Measurements from ENCODE around the gene ACP5.
"Not testable (repeated sequence)": the region's sequence is repeated elsewhere in the genome, so short reads cannot be mapped to it uniquely, and the experiment has no call there.

ACP5 gene

DNA sequence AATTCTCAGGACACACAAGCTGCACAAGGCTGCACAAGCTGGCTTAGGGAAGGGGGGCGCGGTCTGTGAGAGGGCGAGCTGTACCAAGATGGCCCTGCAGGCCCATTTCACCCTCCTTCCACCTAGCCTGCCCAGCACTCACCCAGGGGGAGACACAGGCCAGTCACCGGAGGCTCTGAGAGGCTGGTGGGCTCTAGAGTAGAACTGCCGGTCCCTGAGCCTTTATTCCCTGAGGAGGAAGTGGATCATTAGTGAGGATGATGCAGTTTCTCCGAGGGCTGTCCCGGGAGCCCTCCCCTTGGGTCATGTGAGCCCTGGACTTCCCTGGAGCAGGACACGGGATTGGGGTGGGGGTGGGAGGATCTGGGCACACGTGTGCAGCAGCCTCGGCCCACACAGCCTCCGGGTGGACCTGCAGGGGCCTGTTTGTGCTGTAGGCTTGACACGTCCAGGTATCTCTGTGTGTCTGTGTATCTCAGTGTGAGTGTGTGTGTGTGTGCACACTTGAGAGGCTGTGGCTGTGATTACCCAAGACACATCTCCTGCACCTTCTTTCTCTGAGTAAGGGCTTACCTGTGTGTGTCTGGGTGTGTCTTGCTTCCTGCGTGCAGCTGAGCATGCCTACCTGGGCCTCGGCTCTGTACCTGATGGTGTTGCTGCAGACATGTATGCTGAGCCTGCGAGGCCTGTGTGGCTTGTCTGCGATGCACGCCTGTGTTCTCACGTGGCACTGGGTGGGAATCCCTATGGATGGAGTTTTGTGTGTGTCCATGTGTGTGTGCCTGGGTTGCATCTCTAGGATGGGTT is at the start of gene ACP5:
ACP5 (minus strand) TSS at position 195 of the 807 bp plus-strand sequence. CDS start 328 bp downstream, outside the sequence.
- no peak for DNase-seq

GRCh38 chr19:11626252-11626651 is 48.8 kb upstream of the ACP5 start:
- no peak for DNase-seq

DNA sequence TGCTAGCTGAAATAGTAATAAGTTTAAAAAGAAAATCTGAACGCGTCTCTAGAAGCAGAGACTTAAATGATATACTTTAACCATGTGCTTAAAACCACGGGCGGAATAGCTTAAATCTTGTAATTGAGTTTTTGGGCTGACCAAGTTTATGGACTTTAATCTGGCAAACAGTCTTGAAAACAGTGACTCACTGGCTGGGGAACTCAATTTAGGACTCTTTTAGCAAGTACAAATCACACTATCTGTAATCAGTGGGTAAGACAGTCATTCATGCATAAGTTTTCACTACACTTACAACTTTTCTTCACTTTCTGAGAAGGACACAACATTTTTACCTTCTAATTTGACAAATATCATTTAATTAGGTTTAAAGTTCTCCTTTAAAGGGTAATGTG is 46.6 kb upstream of the ACP5 start:
- DNase-seq = no peak

GRCh38 chr19:11622401-11622800 is 45.0 kb upstream of the ACP5 start:
- DNase-seq = not testable (repeated sequence)

GRCh38 chr19:11620553-11620952 is 43.1 kb upstream of the ACP5 start:
- no peak for DNase-seq

DNA sequence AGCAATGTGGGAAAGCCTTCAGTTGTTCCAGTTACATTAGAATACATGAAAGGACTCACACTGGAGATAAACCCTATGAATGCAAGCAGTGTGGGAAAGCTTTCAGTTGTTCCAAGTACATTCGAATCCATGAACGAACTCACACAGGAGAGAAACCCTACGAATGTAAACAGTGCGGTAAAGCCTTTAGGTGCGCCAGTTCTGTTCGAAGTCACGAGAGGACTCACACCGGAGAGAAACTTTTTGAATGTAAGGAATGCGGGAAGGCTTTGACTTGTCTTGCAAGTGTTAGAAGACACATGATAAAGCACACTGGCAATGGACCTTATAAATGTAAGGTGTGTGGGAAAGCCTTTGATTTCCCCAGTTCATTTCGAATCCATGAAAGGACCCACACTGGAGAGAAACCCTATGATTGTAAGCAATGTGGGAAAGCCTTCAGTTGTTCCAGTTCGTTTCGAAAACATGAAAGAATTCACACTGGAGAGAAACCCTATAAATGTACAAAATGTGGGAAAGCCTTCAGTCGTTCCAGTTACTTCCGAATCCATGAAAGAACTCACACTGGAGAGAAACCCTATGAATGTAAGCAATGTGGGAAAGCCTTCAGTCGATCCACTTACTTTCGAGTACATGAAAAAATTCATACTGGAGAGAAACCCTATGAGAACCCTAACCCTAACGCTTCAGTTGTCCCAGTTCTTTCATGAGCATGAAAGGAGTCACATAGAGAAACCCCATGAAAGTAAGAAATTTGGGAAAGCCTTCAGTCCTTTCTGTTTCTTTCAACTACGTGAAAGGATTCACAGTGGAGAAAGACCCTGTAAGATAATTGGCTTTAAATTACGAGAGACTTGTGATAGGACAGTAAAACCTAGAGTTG is 40.0 kb upstream of the ACP5 start:
- DNase-seq = no peak

GRCh38 chr19:11612816-11613511 is 35.5 kb upstream of the ACP5 start:
- no peak for DNase-seq

DNA sequence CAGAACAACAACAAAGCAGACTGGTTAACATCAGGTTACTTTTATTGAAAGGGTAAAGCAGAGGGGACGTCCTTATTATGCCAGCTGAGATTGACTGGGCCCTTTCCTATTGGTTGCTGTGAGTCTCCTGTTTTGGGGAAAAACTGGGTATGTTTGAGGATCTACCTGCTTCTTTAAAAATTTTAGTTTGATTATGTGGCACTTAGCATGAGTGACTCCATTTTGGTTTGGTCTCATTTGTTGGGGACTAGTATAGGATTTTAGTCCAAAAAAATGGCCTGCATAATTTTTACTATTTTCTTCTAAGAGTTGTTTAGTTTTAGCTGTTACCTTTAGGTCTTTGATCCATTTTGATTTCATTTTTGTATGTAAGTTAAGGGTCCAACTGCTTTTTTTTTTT is 34.3 kb upstream of the ACP5 start:
- no peak for DNase-seq

DNA sequence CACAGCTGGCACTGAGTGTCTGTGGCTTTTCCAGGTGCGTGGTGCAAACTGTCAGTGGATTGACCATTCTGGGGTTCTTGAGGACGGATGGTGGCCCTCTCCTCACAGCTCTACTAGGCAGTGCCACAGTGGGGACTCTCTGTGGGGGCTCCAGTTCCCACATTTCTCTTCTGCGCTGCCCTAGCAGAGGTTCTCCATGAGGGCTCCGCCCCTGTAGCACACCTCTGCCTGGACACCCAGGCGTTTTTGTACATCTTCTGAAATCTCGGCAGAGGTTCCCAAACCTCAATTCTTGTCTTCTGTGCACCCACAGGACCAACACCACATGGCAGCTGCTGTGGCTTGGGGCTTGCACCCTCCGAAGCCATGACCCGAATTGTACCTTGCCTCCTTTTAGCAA is 29.0 kb upstream of the ACP5 start:
- DNase-seq = no peak

DNA sequence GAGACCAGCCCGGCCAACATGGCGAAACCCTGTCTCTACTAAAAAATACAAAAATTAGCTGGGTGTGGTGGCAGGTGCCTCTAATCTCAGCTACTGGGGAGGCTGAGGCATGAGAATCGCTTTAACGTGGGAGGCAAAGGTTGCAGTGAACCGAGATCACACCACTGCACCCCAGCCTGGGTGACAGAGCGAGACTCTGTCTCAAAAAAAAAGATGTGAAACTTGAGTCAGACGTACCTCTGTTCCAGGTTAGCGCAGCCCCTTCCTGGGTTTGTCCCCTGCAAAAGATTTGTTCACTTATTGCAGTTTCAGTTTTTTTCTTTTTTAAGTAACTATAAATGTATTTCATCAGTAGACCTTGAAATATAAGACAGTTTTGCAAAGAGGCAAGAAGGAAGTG is 22.3 kb upstream of the ACP5 start:
- DNase-seq = not testable (repeated sequence)

DNA sequence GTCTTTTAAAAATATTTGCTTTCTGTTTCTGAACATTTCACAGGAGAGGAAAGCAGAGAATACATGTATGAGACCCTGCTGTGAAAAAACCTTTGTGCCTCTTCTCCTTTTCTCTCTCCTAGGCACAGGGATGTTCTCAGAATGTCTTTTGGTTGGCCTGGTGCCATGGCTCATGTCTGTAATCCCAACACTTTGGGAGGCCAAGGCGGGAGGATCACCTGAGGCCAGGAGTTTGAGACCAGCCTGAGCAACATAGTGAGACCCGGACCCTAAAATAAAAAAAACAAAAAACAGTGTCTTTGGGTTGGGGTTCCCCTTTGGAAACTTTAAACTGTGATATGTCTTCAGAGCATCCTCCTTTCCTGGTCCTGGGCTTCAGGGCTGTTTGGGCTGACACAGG is 21.3 kb upstream of the ACP5 start:
- DNase-seq = no peak

GRCh38 chr19:11598103-11598483 is 20.6 kb upstream of the ACP5 start:
- no peak for DNase-seq

GRCh38 chr19:11597202-11598102 is 20.0 kb upstream of the ACP5 start, which contains the start of gene ZNF627:
TSS of gene ZNF627 (plus strand) at chr19:11597483. CDS start at chr19:11597628, 145 bp downstream.
- peak; percentile 96 for DNase-seq

DNA sequence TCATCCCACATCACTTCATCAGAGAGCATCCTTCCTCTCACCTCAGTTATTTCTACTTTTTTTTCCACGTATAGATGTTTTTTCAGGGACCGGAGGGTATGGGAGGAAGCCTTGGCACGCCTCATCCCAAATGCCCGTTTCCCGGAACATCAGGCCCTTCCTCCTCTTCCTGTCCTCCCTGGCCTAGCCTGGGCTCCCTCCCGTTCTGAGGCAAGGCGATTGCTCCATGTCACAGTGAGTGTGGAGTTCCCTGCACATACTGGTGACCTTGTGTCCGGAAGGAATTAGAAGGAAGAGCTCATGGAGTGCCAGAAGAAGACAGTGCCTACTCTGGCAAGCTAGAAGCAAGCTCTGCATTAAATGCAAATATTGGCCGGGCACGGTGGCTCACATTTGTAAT is 18.7 kb upstream of the ACP5 start:
- no peak for DNase-seq

GRCh38 chr19:11594084-11594483 is 16.6 kb upstream of the ACP5 start:
- DNase-seq = no peak

DNA sequence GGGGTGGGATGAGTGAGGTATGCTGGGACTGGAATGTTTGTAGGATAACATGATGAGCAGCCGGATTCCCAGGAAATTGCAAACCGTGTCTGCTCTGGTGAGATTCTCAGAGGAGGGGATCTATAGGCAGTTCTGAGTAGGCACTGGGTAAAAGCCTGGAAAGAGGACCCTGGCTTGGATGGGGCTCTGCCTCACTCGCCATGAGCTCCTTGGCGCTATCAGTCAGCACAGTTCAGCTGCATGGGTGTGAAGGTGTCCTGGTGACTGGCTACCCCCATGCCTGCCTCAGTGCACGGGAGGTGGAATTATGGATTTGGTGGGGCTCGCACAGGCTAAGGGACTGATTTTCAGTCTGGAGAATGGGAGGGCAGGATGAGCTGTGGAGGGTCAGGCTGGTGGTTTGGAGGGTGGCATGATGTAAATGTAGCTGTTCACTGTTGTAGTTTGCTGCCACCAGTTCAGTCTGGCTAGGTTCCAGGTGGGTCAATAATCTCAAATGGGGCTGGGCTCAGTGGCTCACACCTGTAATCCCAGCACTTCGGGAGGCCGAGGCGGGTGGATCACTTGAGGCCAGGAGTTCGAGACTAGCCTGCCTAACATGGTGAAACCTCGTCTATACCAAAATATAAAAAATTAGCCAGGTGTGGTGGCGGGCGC is 10.7 kb upstream of the ACP5 start:
- no peak for DNase-seq

DNA sequence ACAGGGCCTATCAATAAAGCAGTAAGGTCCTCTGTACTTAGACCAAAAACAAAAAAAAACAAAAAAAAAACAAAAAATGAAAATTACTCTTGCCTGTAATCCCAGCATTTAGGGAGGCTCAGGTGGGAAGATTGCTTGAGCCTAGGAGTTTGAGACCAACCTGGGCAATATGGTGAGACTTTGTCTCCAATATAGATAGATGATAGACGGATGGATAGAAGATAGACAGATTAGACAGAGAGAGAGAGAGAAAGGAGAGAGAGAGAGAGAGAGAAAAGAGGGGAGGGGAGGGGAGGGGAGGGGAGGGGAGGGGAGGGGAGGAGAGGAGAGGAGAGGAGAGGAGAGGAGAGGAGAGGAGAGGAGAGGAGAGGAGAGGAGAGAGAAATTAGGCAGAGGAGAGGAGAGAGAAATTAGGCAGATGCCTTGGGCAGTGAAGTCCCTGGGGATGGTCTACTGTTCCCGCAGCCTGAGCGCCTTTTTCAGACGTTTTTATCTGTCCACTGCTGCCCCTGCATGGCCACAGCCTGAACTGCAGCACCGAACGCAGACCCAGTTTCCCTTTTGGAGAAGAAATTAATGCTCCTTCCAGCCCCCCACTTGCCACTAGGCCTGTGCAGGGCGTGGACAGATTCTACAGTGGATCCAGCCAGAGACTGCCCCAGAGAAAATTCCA is 10.0 kb upstream of the ACP5 start:
- DNase-seq = peak; percentile 43

- DNase-seq = no peak
Measured at GRCh38 chr19:11586331-11586730, 8.9 kb upstream of the ACP5 start.

DNA sequence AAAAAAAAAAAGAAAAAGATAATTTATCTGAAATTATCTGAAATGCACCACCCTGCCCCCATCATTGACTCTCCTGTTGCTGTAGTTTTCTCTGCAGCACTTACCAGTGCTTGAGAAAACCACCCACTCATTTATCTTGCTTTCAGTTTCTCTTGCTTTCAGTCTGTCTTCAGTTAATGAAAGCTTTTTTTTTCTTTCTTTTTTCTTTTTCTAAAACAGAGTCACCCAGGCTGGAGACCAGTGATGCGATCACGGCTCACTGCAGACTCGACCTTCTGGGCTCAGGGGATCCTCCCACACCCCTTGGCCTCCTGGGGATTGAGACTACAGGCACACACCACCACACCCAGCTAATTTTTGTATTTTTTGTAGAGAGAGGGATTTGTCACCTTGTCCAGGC is 4.3 kb upstream of the ACP5 start:
- DNase-seq = no peak

- DNase-seq = no peak
Measured at GRCh38 chr19:11580116-11580515, 2.7 kb upstream of the ACP5 start.
